ENCODE measurements around the gene HLA-DPA1.

The HLA-DPA1 gene

GRCh38 chr6:33049323-33050013, 24.0 kb downstream of the HLA-DPA1 start:
- no peaks in the 10 kb centered on the region for H4K20me1 ChIP-seq (ENCODE audit: insufficient read depth, low read length)
- H3K79me2 ChIP-seq (ENCODE audit: insufficient read depth, low read length), result no peaks in the 10 kb centered on the region
- no peak overlapping the region for H3K27ac ChIP-seq (ENCODE audit: low read length)
- ATAC-seq (ENCODE audit: insufficient read depth, low read depth) (no peak), DNase-seq (no peak)
- H3K9ac ChIP-seq (ENCODE audit: low read depth, low read length), result no peak overlapping the region
- H3K4me3 ChIP-seq (ENCODE audit: low read depth in 1 of 2, low read length in 2 of 2), result no peak overlapping the region
- no peaks in the 10 kb centered on the region for H3K4me1 ChIP-seq (ENCODE audit: insufficient read depth, low read length)
- no peaks in the 10 kb centered on the region for H3K9me3 ChIP-seq (ENCODE audit: insufficient read depth, low read length, severe bottlenecking)
- no peak for TF ChIP-seq EZH2 (IDR thresholded peaks at IDR 0.05; ENCODE audit: borderline replicate concordance, low read depth, low read length, severe bottlenecking)
- peak; percentile 27 for TF ChIP-seq CTCF (IDR thresholded peaks at IDR 0.05; ENCODE audit: borderline replicate concordance, extremely low read depth, low read length, poor library complexity, severe bottlenecking)
- H3K4me2 ChIP-seq (ENCODE audit: insufficient read depth, low read length), result no peak overlapping the region
- no peaks in the 10 kb centered on the region for H3K36me3 ChIP-seq (ENCODE audit: insufficient read depth, low read length)
- peaks cover 6% of the 10 kb centered on the region for H3K27me3 ChIP-seq (ENCODE audit: insufficient read depth, low read length, poor library complexity)
- H2AFZ ChIP-seq (ENCODE audit: low read depth, low read length), result no peak overlapping the region

DNA sequence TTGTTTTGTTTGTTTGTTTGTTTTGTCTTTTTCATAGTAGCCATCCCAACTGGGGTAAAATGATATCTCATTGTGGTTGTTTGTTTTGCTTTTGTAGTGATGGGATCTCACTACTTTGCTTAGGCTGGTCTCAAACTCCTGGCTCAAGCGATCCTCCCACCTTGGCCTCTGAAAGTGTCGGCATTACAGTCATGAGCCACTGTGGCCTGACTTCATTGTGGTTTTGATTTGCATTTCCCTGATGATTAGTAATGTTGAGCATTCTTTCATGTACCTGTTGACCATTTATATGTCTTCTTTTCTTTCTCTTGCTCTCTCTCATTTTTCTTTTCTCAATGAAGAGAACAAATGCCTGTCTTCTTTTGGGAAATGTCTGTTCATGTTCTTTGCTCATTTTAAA, 33.3 kb downstream of the HLA-DPA1 start:
- no peaks in the 10 kb centered on the region for H3K79me2 ChIP-seq (ENCODE audit: insufficient read depth, low read length)
- no peak for DNase-seq
- no peak overlapping the region for H3K4me3 ChIP-seq (ENCODE audit: low read depth in 1 of 2, low read length in 2 of 2)
- H3K4me1 ChIP-seq (ENCODE audit: insufficient read depth, low read length), result no peaks in the 10 kb centered on the region
- H3K9me3 ChIP-seq (ENCODE audit: insufficient read depth, low read length, severe bottlenecking), result no peaks in the 10 kb centered on the region
- H3K9ac ChIP-seq (ENCODE audit: low read depth, low read length), result no peak overlapping the region
- no peaks in the 10 kb centered on the region for H4K20me1 ChIP-seq (ENCODE audit: insufficient read depth, low read length)
- H2AFZ ChIP-seq (ENCODE audit: low read depth, low read length), result no peak overlapping the region
- ATAC-seq (ENCODE audit: insufficient read depth, low read depth), result no peak
- peaks cover 18% of the 10 kb centered on the region for H3K27me3 ChIP-seq (ENCODE audit: insufficient read depth, low read length, poor library complexity)
- TF ChIP-seq CTCF (IDR thresholded peaks at IDR 0.05; ENCODE audit: borderline replicate concordance, extremely low read depth, low read length, poor library complexity, severe bottlenecking), result no peak
- no peak for TF ChIP-seq EZH2 (IDR thresholded peaks at IDR 0.05; ENCODE audit: borderline replicate concordance, low read depth, low read length, severe bottlenecking)
- no peaks in the 10 kb centered on the region for H3K36me3 ChIP-seq (ENCODE audit: insufficient read depth, low read length)
- H3K27ac ChIP-seq (ENCODE audit: low read length), result no peak overlapping the region
- no peak overlapping the region for H3K4me2 ChIP-seq (ENCODE audit: insufficient read depth, low read length)

DNA sequence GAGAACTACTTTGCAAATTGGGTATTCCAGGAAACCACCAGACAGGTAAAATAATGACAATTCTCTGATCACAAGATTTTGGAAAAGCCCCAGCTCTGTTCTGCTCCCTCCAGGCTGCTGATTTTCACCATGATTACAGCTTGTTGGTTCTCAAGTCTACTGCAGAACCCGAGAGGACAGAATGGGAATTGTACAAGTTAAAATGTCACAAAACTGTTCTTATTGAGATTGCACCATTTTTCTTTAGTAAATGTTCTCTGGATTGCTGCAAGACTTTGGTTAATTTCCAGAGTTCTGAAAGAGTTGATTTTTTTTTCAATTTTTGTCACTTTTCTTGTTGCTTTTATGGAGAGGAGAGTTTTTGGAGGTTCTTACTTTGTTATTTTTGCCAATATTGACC, 36.9 kb downstream of the HLA-DPA1 start:
- Histone ChIP-seq H3K27me3 (ENCODE audit: insufficient read depth, low read length, poor library complexity) (peaks cover 25% of the 10 kb centered on the region), H3K4me2 (ENCODE audit: insufficient read depth, low read length) (no peak overlapping the region), H3K79me2 (ENCODE audit: insufficient read depth, low read length) (no peaks in the 10 kb centered on the region), H3K9me3 (ENCODE audit: insufficient read depth, low read length, severe bottlenecking) (no peaks in the 10 kb centered on the region), H3K36me3 (ENCODE audit: insufficient read depth, low read length) (no peaks in the 10 kb centered on the region), H4K20me1 (ENCODE audit: insufficient read depth, low read length) (no peaks in the 10 kb centered on the region), H2AFZ (ENCODE audit: low read depth, low read length) (no peak overlapping the region), H3K27ac (ENCODE audit: low read length) (no peak overlapping the region), H3K9ac (ENCODE audit: low read depth, low read length) (no peak overlapping the region), H3K4me1 (ENCODE audit: insufficient read depth, low read length) (no peaks in the 10 kb centered on the region), H3K4me3 (ENCODE audit: low read depth in 1 of 2, low read length in 2 of 2) (no peak overlapping the region)
- TF ChIP-seq CTCF (IDR thresholded peaks at IDR 0.05; ENCODE audit: borderline replicate concordance, extremely low read depth, low read length, poor library complexity, severe bottlenecking) (no peak), EZH2 (IDR thresholded peaks at IDR 0.05; ENCODE audit: borderline replicate concordance, low read depth, low read length, severe bottlenecking) (no peak)
- DNase-seq, result no peak
- ATAC-seq (ENCODE audit: insufficient read depth, low read depth), result no peak

All from DND-41 (cell line).